K562 (cell line): Measurements from ENCODE around the gene FAT2.

Experiments
- ATF1 ChIP-seq, 2 experiments: fragments of 450-650 bp in 1 of 2; IDR thresholded peaks; 2 replicates each; pipeline ENCODE4 v1.6.1; 2016; ENCODE audit warnings: missing compliant biosample characterization in 1 of 2, missing genetic modification characterization in 1 of 2
- EGR1 ChIP-seq: fragments of 450-650 bp; conservative IDR thresholded peaks from 2 replicates; pipeline ENCODE4 v1.6.1; 2017; ENCODE audit warnings: mild to moderate bottlenecking
- EZH2 ChIP-seq: IDR thresholded peaks from 2 replicates; pipeline ENCODE4 v1.6.1; 2012; ENCODE audit warnings: low read depth, mild to moderate bottlenecking, inconsistent platforms, low read length, borderline replicate concordance
- FOS ChIP-seq: IDR thresholded peaks from 3 replicates; pipeline ENCODE4 v1.6.1; 2011; ENCODE audit not compliant: insufficient read length; ENCODE audit errors: extremely low read depth
- RBM22 ChIP-seq: fragments of 200-400 bp; formaldehyde crosslinking; IDR thresholded peaks from 2 replicates; pipeline ENCODE4 v1.6.1; 2018; ENCODE audit warnings: low read length, low read depth; ENCODE audit not compliant: poor library complexity, severe bottlenecking
- TCF3 ChIP-seq: sonication (generic); formaldehyde crosslinking; IDR thresholded peaks from 2 replicates; pipeline ENCODE4 v1.4.0; 2020; ENCODE audit warnings: mild to moderate bottlenecking, missing genetic modification reagents
- ZNF274 ChIP-seq: IDR thresholded peaks from 2 replicates; pipeline ENCODE4 v1.6.1; 2011; ENCODE audit warnings: low read depth, mild to moderate bottlenecking, low read length, moderate library complexity, borderline replicate concordance
- ZNF583 ChIP-seq: fragments of 250-450 bp; sonication (Bioruptor Pico); IDR thresholded peaks from 2 replicates; pipeline ENCODE4 v1.4.0; 2020
- TF ChIP-seq, protein P1 (sequence below), 3 experiments: IDR thresholded peaks in 2 of 3; conservative IDR thresholded peaks in 1 of 3; 2 replicates each; pipeline ENCODE4 v1.5.1; 2011 to 2012; ENCODE audit warnings: low read length in 3 of 3, mild to moderate bottlenecking in 3 of 3, control low read depth in 2 of 3, improper control_type of control experiment in 1 of 3, inconsistent platforms in 1 of 3, low read depth in 1 of 3, mixed read lengths in 1 of 3, moderate library complexity in 1 of 3; ENCODE audit not compliant: insufficient read depth in 2 of 3
- TF ChIP-seq, protein P2 (sequence below): sonication (generic); formaldehyde crosslinking; IDR thresholded peaks from 2 replicates; pipeline ENCODE4 v1.9.0; 2022; ENCODE audit warnings: mild to moderate bottlenecking, missing genetic modification reagents
- TF ChIP-seq, protein P3 (sequence below): fragments of 450-650 bp; IDR thresholded peaks from 2 replicates; pipeline ENCODE4 v1.7.1; 2018; ENCODE audit warnings: mild to moderate bottlenecking, low read depth; ENCODE audit not compliant: partially characterized antibody

DNA sequence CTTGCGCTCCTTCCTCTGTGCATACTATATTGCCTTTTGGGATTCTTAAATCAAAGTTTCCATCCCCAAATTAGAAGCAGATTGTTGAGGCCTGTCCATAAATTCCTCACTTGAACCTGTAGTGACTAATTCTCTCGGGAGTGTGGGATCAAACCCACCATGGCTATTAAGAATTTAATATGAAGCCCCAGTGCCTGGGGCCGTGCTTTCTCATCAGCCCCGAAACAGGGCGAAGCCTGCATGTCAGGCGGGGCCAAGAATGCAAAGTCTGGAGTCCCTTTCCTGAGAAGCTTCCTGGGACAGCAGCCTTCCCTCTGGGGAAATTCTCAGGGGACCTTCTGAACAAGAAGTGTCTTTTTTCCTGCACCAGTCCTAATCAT lies 29.3 kb upstream of the FAT2 start:
- TF ChIP-seq EZH2 (no peak), EGR1 (no peak), ZNF274 (no peak), TCF3 (CRISPR knock-in tag) (no peak), RBM22 (no peak), ZNF583 (no peak), ATF1 (CRISPR knock-in tag; IDR thresholded peaks at IDR 0.05) (no peak), ATF1 (tag; IDR thresholded peaks at IDR 0.05) (no peak), FOS (no peak)
- TF ChIP-seq, protein P1, sequence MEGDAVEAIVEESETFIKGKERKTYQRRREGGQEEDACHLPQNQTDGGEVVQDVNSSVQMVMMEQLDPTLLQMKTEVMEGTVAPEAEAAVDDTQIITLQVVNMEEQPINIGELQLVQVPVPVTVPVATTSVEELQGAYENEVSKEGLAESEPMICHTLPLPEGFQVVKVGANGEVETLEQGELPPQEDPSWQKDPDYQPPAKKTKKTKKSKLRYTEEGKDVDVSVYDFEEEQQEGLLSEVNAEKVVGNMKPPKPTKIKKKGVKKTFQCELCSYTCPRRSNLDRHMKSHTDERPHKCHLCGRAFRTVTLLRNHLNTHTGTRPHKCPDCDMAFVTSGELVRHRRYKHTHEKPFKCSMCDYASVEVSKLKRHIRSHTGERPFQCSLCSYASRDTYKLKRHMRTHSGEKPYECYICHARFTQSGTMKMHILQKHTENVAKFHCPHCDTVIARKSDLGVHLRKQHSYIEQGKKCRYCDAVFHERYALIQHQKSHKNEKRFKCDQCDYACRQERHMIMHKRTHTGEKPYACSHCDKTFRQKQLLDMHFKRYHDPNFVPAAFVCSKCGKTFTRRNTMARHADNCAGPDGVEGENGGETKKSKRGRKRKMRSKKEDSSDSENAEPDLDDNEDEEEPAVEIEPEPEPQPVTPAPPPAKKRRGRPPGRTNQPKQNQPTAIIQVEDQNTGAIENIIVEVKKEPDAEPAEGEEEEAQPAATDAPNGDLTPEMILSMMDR (IDR thresholded peaks at IDR 0.05 in 2 of 3, conservative IDR thresholded peaks at IDR 0.05 in 1 of 3; ENCODE audit: insufficient read depth in 2 of 3, low read depth in 1 of 3, low read length in 3 of 3), result no peak
- TF ChIP-seq, protein P2, sequence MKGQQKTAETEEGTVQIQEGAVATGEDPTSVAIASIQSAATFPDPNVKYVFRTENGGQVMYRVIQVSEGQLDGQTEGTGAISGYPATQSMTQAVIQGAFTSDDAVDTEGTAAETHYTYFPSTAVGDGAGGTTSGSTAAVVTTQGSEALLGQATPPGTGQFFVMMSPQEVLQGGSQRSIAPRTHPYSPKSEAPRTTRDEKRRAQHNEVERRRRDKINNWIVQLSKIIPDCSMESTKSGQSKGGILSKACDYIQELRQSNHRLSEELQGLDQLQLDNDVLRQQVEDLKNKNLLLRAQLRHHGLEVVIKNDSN, result no peak
- TF ChIP-seq, protein P3, sequence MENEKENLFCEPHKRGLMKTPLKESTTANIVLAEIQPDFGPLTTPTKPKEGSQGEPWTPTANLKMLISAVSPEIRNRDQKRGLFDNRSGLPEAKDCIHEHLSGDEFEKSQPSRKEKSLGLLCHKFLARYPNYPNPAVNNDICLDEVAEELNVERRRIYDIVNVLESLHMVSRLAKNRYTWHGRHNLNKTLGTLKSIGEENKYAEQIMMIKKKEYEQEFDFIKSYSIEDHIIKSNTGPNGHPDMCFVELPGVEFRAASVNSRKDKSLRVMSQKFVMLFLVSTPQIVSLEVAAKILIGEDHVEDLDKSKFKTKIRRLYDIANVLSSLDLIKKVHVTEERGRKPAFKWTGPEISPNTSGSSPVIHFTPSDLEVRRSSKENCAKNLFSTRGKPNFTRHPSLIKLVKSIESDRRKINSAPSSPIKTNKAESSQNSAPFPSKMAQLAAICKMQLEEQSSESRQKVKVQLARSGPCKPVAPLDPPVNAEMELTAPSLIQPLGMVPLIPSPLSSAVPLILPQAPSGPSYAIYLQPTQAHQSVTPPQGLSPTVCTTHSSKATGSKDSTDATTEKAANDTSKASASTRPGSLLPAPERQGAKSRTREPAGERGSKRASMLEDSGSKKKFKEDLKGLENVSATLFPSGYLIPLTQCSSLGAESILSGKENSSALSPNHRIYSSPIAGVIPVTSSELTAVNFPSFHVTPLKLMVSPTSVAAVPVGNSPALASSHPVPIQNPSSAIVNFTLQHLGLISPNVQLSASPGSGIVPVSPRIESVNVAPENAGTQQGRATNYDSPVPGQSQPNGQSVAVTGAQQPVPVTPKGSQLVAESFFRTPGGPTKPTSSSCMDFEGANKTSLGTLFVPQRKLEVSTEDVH, result no peak
